ENCODE data around the gene CSRNP3.

- TF ChIP-seq POLR2A (IDR thresholded peaks at IDR 0.05) (no peak), CTCF (IDR thresholded peaks at IDR 0.05) (no peak)
Observed at GRCh38 chr2:165631089-165631488, 161.6 kb downstream of the CSRNP3 start.

All from uterus (tissue), 2 donors.